PC-3 (cell line): Measurements from ENCODE around the gene DDX42. TPM values are rescaled to one million over a fixed set of nuclear protein-coding genes. Genes with fewer than 3 reads are reported as not detected.
A peak's percentile ranks its signal among the peaks of the same experiment; 100 is the strongest.

Source experiments
- ATAC-seq: fragments of 200-7000 bp; cut with Tn5 transposase; 2 replicates; pipeline ENCODE4 v1.9.1; 2020; ENCODE audit warnings: mild to moderate bottlenecking, moderate library complexity
- BruUV-seq: library from RNA; stranded (reverse); fragments of 400-500 nt; replicated peaks from 2 replicates; lab custom pipeline; 2021; lab: Mats Ljungman, UMichigan
- CTCF ChIA-PET: fragments of 300-600 bp; sonication (Branson Sonifier 250); formaldehyde crosslinking; loops from one replicate; lab custom pipeline; 2022; ENCODE audit warnings: antibody characterized with exemption; lab: Charles Lee
- POLR2A ChIA-PET: fragments of 300-600 bp; sonication (Branson Sonifier 250); formaldehyde crosslinking; loops from one replicate; lab custom pipeline; 2022; ENCODE audit warnings: antibody characterized with exemption; ENCODE audit not compliant: unreplicated experiment; lab: Charles Lee
- DNase-seq: peaks from one replicate; pipeline ENCODE4 v3.0.0-alpha.2; 2015
- H2AFZ ChIP-seq: fragments of 300-600 bp; sonication (generic); 2 replicates; pipeline ENCODE4 v1.6.0; 2016; ENCODE audit warnings: antibody characterized with exemption, low read length
- H3F3A ChIP-seq: fragments of 300-600 bp; sonication (generic); one replicate; pipeline ENCODE4 v1.6.0; 2017; ENCODE audit warnings: antibody characterized with exemption, low read length, control low read depth, mild to moderate bottlenecking; ENCODE audit not compliant: unreplicated experiment
- H3K27ac ChIP-seq: fragments of 300-600 bp; sonication (generic); 2 replicates; pipeline ENCODE4 v1.5.1; 2016; ENCODE audit warnings: mild to moderate bottlenecking, low read length
- H3K27me3 ChIP-seq: fragments of 300-600 bp; sonication (generic); 2 replicates; pipeline ENCODE4 v1.6.1; 2016; ENCODE audit warnings: low read length, mixed read lengths
- H3K36me3 ChIP-seq: fragments of 300-600 bp; sonication (generic); 2 replicates; pipeline ENCODE4 v1.6.1; 2016; ENCODE audit warnings: low read depth, mixed run types, low read length, mixed read lengths
- H3K4me1 ChIP-seq: fragments of 300-600 bp; sonication (generic); 2 replicates; pipeline ENCODE4 v1.5.1; 2016; ENCODE audit warnings: low read length; ENCODE audit not compliant: insufficient read depth
- H3K4me2 ChIP-seq: fragments of 300-600 bp; sonication (generic); 2 replicates; pipeline ENCODE4 v1.6.0; 2016; ENCODE audit warnings: low read length
- H3K4me3 ChIP-seq: fragments of 300-600 bp; sonication (generic); 2 replicates; pipeline ENCODE4 v1.5.1; 2016; ENCODE audit warnings: mild to moderate bottlenecking, low read length, mixed read lengths
- H3K79me2 ChIP-seq: fragments of 300-600 bp; sonication (generic); 2 replicates; pipeline ENCODE4 v1.6.1; 2017; ENCODE audit warnings: low read length, mixed read lengths
- H3K9ac ChIP-seq: fragments of 300-600 bp; sonication (generic); 2 replicates; pipeline ENCODE4 v1.6.0; 2016; ENCODE audit warnings: mild to moderate bottlenecking, low read length
- H3K9me2 ChIP-seq: fragments of 300-600 bp; sonication (generic); replicated peaks from 2 replicates; pipeline ENCODE4 v1.6.1; 2016; ENCODE audit warnings: mixed run types, low read length, mixed read lengths
- H3K9me3 ChIP-seq: fragments of 300-600 bp; sonication (generic); 2 replicates; pipeline ENCODE4 v1.6.1; 2016; ENCODE audit warnings: low read length, mixed read lengths
- H4K20me1 ChIP-seq: fragments of 300-600 bp; sonication (generic); 2 replicates; pipeline ENCODE4 v1.6.1; 2016; ENCODE audit warnings: low read length, mixed read lengths
- CTCF ChIP-seq: fragments of 300-600 bp; sonication (generic); conservative IDR thresholded peaks from 2 replicates; pipeline ENCODE4 v1.5.1; 2017; ENCODE audit warnings: antibody characterized with exemption, low read depth, mild to moderate bottlenecking, low read length
- EZH2 ChIP-seq: fragments of 300-600 bp; sonication (generic); IDR thresholded peaks from one replicate; pipeline ENCODE4 v1.6.1; 2017; ENCODE audit warnings: antibody characterized with exemption, mild to moderate bottlenecking, low read length; ENCODE audit not compliant: unreplicated experiment
- EZH2phosphoT487 ChIP-seq: fragments of 300-600 bp; sonication (generic); IDR thresholded peaks from 2 replicates; pipeline ENCODE4 v1.6.1; 2018; ENCODE audit warnings: mild to moderate bottlenecking, antibody characterized with exemption, low read length, borderline replicate concordance
- intact Hi-C: fragments of 100-400 bp; cut with micrococcal nuclease; formaldehyde crosslinking; loops from 2 replicates; pipeline ENCODE4 v1.9.0; 2023
- total RNA-seq: library from RNA; depleted of rRNA; stranded (reverse); fragments of >200 nt; gene quantifications from 2 replicates; pipeline ENCODE4 v1.2.3, GENCODE V29; 2014

The DDX42 gene
- total RNA-seq, 1 experiment from 2014 or later: 72.4 TPM

GRCh38 chr17:63828936-63829335 lies 55.0 kb downstream of the DDX42 start:
- ATAC-seq (no peak), DNase-seq (no peak)
- Histone ChIP-seq H3K79me2 (peaks cover 61% of the 10 kb centered on the region), H3K9me2 (no peaks in the 10 kb centered on the region), H3K9ac (peak overlapping the region; percentile 91), H3F3A (no peaks in the 10 kb centered on the region), H3K4me2 (peak overlapping the region; percentile 97), H4K20me1 (peaks cover 29% of the 10 kb centered on the region), H3K27ac (no peak overlapping the region), H3K4me3 (peak overlapping the region; percentile 89), H3K27me3 (no peaks in the 10 kb centered on the region), H3K4me1 (peaks cover 22% of the 10 kb centered on the region), H2AFZ (no peak overlapping the region), H3K36me3 (peaks cover 79% of the 10 kb centered on the region), H3K9me3 (no peaks in the 10 kb centered on the region)
- intact Hi-C loops: loop anchor here (5.0 kb wide), 1 partner anchor 132 kb away; no protein-coding TSS in a partner anchor
- BruUV-seq: no TSS peak
- no peak for TF ChIP-seq EZH2phosphoT487
- TF ChIP-seq EZH2: no peak
- no peak for TF ChIP-seq CTCF
- ChIA-PET CTCF (no interaction called here), POLR2A (interaction anchor here (0.6 kb wide), 1 partner anchor 35 kb away, joined by 3 read pairs; no protein-coding TSS in a partner anchor)

- H2AFZ ChIP-seq: no peak overlapping the region
- H3K36me3 ChIP-seq: peaks cover 75% of the 10 kb centered on the region
- no peak overlapping the region for H3K27ac ChIP-seq
- no peaks in the 10 kb centered on the region for H3K27me3 ChIP-seq
- peaks cover 47% of the 10 kb centered on the region for H3K79me2 ChIP-seq
- H3K4me1 ChIP-seq: peaks cover 21% of the 10 kb centered on the region
- H3K9me3 ChIP-seq: no peaks in the 10 kb centered on the region
- no peaks in the 10 kb centered on the region for H3F3A ChIP-seq
- BruUV-seq: no TSS peak
- H3K4me3 ChIP-seq: no peak overlapping the region
- no peak overlapping the region for H3K9ac ChIP-seq
- H3K4me2 ChIP-seq: no peak overlapping the region
- ATAC-seq: no peak
- no peak for DNase-seq
- peaks cover 29% of the 10 kb centered on the region for H4K20me1 ChIP-seq
- TF ChIP-seq EZH2: no peak
- no peak for TF ChIP-seq CTCF
- POLR2A ChIA-PET: no interaction called here
- H3K9me2 ChIP-seq: no peaks in the 10 kb centered on the region
- CTCF ChIA-PET: interaction anchor here (0.6 kb wide), 1 partner anchor 248 kb away, joined by 3 read pairs; no protein-coding TSS in a partner anchor
- intact Hi-C loops: no loop called here
Measured at GRCh38 chr17:63830278-63830677, 56.3 kb downstream of the DDX42 start.

GRCh38 chr17:63830904-63831491 lies 57.0 kb downstream of the DDX42 start:
- ChIA-PET POLR2A (interaction anchor here (0.7 kb wide), 1 partner anchor 33 kb away, joined by 5 read pairs; no protein-coding TSS in a partner anchor), CTCF (no interaction called here)
- no TSS peak for BruUV-seq
- H3K27me3 ChIP-seq: no peaks in the 10 kb centered on the region
- H3K4me2 ChIP-seq: no peak overlapping the region
- H3F3A ChIP-seq: no peaks in the 10 kb centered on the region
- H3K36me3 ChIP-seq: peaks cover 72% of the 10 kb centered on the region
- no peaks in the 10 kb centered on the region for H3K9me3 ChIP-seq
- H4K20me1 ChIP-seq: peaks cover 25% of the 10 kb centered on the region
- H3K9me2 ChIP-seq: no peaks in the 10 kb centered on the region
- H2AFZ ChIP-seq: no peak overlapping the region
- H3K9ac ChIP-seq: no peak overlapping the region
- H3K4me3 ChIP-seq: no peak overlapping the region
- no peak for TF ChIP-seq CTCF
- TF ChIP-seq EZH2: no peak
- no peak for TF ChIP-seq EZH2phosphoT487
- peaks cover 40% of the 10 kb centered on the region for H3K79me2 ChIP-seq
- ATAC-seq: no peak
- H3K4me1 ChIP-seq: peaks cover 14% of the 10 kb centered on the region
- intact Hi-C loops: no loop called here
- DNase-seq: no peak
- H3K27ac ChIP-seq: no peak overlapping the region
